Choroid plexus epithelial cell (primary cell): ENCODE data around the gene KLK11.

Experiments
- DNase-seq: peaks from one replicate; pipeline ENCODE4 v3.0.0-alpha.2; 2010; ENCODE audit warnings: low read depth
- H3K4me3 ChIP-seq: 2 replicates; pipeline ENCODE4 v1.5.1; 2011; ENCODE audit warnings: low read depth, mild to moderate bottlenecking, control low read depth, low read length, moderate library complexity
- CTCF ChIP-seq: conservative IDR thresholded peaks from 2 replicates; pipeline ENCODE4 v1.5.1; 2011; ENCODE audit warnings: low read depth, mild to moderate bottlenecking, control low read depth, inconsistent platforms, low read length, moderate library complexity

KLK11 gene

GRCh38 chr19:51031220-51031879, 4.9 kb upstream of the KLK11 start:
- no peak for DNase-seq
- TF ChIP-seq CTCF, result no peak
- H3K4me3 ChIP-seq, result no peak overlapping the region

GRCh38 chr19:51030631-51031030, 4.2 kb upstream of the KLK11 start:
- DNase-seq, result no peak
- no peak for TF ChIP-seq CTCF
- no peak overlapping the region for H3K4me3 ChIP-seq

- no peak for TF ChIP-seq CTCF
- DNase-seq, result no peak
- H3K4me3 ChIP-seq, result no peak overlapping the region
These were observed 3.3 kb upstream of the KLK11 start for GRCh38 chr19:51029718-51030117.

- TF ChIP-seq CTCF, result no peak
- H3K4me3 ChIP-seq, result no peak overlapping the region
- no peak for DNase-seq
These were observed 1.5 kb upstream of the KLK11 start for GRCh38 chr19:51027873-51028272.

- no peak overlapping the region for H3K4me3 ChIP-seq
- TF ChIP-seq CTCF, result no peak
- no peak for DNase-seq
These were observed 850 bp upstream of the KLK11 start for GRCh38 chr19:51027126-51027806.

GRCh38 chr19:51025809-51026553, 435 bp downstream of the KLK11 start:
- no peak for TF ChIP-seq CTCF
- H3K4me3 ChIP-seq, result no peak overlapping the region
- DNase-seq, result no peak
